GM21515 (cell line): ENCODE results near the gene ADK.

Experiments used
- ATAC-seq: cut with Tn5 transposase; IDR thresholded peaks from one replicate; pipeline ENCODE4 v1.9.1; 2021; ENCODE audit not compliant: unreplicated experiment

The ADK gene

DNA sequence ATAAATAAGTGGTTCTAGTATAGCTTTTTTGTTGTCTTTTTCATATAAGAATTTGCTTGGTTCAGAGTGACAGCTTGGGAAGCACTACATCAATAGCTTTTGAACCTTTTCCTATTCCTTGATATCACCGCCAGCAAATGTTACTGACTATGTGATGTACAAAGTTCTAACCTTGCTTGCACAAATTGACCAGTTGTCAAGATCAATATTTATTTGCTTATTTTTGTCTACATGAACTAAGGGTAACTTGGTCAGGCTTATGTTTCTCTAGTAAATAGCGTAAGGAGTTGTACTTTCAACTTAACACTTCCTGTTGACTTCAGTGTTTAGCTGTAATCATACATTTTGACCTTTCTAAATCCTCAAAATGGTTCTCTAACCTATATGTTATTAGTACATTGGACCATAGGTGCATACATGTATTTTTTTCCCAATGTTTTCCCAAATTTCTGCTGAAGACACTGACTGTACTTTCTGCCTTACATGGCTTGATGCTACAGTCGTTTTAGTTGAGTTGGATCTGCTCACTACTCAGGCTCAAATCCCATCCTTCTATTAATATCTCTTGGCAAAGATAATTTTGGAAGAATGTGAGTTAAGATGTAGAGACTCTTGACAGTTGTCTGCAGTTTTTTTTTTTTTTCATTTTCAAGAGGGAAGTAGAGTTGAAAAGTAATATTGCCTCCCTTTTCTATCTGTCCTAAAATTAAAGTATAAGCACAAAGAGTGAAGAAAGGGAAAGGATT lies 436.3 kb downstream of the ADK start:
- no peak for ATAC-seq

DNA sequence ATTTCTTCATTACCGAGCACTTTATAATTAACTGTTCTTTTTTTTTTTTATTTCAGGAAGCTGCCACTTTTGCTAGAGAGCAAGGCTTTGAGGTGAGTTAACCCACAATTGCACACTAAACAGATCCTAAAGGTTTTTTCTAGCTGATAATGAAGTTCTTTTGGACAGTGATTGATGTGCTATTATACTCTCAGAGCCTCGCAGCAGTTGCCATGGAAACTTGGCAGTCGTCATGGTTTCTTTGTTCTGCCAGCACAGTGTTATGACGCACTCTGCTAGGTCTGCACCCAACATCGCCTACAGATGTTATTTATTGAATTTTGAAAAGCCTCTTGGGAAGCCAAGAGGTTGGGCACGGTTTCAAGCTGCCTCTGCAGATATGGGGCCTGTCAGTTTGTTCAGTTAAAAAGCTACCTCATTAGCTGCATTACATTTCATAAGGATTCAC lies 438.2 kb downstream of the ADK start:
- no peak for ATAC-seq

DNA sequence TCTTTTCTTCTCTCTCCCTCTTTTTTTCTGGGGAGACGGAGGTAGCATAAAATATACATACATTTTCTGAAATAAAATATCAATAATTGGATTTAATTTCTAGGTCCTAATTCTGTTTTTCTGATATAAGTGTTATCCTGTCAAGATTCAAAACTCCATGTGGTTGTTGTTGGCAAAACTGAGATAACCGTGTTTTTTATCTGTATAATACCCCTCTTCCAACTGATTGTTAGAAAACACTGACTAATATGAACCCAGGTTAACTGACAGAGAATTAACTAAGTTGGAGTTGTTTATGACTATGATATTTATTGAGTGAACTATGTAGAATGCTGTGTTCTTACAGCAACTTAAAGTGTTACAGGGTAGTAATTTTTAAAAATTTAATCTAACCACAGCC lies 438.8 kb downstream of the ADK start:
- ATAC-seq = no peak

DNA sequence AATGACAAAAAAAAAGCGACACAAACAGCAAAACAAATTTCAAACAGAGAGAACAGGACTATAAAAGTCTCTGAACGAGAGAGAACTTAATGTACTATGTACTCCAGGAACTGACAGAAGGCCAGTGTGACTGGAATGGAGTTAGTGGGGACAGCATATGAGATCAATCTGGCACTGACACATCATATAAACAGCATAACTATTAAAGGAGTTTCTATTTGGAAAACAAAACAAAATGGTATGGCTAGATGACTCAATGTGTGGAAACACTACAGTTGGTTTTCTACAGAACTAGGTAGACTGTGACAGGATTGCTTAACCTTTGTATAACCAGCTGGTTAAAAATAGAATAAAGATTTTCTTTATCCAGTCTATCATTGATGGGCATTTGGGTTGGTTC lies 442.4 kb downstream of the ADK start:
- ATAC-seq = no peak

DNA sequence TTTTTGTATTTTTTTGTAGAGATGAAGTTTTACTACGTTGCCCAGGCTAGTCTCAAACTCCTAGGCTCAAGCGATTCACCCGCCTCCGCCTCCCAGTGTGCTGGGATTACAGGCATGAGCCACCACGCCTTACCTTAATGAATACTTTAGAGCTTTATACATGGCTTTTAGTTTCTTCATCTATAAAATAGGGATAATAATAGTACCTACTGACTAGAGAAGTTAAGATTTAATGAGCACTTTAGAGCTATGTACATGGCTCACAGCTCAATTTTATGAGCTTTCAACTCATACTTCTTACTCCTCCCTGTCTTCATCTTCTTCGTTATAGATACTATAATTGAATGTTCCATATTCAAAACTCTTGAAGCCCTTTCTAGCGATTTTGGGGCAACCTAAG lies 445.7 kb downstream of the ADK start:
- no peak for ATAC-seq

DNA sequence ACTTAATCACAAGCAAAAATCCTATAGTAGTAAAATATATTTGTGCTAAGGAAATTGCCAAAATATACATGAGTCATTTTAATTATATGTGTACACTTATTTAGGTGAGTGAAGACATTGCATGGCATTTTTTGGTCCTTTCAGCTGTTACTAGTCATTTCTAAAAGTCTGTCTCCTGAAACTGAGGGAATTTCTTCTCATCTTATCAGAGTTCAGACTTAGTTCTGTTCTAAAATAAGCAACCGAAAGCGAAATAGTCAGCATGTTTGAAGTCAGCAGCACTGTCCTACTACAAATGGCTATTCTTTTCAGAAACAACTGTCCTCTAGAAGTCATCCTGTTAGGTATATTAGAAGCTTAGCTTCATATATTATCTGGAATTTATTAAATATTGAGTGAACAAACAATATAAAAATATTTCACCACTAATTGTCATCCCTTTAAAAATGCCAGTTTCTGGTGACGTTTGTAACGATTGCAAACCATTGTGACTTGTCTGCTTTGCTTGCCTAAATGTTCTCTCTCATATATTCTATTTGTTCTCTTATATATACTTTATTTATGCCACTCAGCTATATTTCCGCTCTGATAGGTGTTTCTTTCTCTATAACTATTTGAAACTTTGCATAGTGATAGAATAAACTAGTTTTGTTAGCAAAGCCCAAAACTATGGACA lies 448.0 kb downstream of the ADK start:
- peak; percentile 75 for ATAC-seq

DNA sequence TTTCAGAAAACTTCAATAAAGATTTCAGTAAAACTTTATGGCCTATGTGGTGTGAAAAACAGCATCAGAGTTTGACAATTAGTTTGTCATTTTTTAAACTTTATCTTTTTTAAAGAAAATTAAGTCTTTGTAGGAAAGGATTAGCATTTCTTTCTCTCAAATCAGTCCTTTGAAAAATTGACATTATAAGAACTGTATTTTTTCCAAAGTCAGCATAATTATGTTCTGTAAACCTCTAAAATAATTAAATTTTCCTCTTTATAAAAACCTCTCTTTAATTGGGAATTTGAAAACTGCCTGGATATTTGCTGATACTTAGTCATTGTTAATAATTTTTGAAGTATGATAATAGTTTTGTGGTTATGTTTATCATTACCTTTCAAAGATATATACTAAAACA lies 448.7 kb downstream of the ADK start:
- no peak for ATAC-seq

DNA sequence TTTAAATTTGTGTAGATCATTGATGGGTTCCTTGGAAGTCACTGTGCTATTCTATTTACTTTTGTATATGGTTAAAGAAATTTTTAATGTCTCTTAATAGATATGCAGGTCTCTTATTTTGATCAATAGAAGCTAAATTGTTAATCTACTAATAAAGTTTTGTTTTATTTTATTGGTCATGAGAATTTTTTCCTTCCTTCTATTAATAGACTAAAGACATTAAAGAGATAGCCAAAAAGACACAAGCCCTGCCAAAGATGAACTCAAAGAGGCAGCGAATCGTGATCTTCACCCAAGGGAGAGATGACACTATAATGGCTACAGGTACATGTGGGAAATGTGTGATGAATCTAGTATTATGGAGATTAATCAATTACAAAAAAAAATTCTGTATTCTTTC lies 449.1 kb downstream of the ADK start:
- ATAC-seq = no peak

DNA sequence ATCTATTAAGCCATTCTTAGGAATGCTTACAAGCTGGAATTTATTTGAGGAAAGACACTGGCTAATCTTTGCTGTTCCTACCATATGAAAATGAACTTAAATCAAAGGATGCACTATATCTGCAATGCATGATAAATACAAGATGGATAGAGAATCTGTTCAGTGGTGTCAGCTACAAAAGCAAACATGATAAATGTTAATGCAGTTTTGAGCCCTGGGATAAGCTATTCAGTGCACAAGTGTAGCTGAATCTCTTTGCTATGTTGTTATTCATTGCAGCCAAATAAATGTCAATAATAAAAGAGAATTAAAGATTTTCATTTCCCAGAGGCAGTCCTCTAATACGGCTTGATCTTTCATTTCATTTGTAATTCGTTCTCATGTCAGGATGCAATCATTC lies 451.6 kb downstream of the ADK start:
- ATAC-seq = no peak

DNA sequence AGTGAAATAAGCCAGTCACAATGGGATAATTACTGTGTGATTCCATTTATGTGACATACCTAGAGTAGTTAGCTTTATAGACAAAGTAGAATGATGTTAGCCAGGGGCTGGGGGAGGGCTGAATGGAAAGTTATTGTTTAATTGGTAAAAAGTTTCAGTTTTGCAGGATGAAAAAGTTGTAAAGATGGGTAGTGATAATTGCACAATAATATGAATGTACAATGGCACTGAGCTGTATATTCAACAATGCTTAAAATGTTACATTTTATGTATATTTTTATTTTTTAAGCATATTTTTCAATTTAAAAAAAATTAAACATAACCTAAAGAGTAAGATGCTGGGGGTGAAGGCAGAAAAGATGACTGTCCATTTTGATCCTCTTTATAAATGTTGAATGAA lies 459.3 kb downstream of the ADK start:
- ATAC-seq = no peak

DNA sequence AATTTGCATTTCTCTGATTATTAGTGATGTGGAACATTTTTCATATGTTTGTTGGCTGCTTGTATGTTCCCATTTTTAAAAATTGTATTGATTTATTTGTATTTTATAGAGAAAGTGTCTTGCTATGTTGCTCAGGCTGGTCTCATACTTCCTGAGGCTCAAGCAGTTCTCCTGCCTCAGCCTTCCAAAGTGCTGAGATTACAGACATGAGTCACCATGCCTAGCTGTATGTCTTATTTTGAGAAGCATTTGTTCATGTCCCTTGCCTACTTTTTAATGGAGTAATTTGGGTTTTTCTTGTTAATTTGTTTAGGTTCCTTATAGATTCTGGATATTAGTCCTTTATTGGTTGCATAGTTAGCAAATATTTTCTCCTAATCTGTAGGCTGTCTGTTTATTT lies 461.2 kb downstream of the ADK start:
- ATAC-seq = no peak

DNA sequence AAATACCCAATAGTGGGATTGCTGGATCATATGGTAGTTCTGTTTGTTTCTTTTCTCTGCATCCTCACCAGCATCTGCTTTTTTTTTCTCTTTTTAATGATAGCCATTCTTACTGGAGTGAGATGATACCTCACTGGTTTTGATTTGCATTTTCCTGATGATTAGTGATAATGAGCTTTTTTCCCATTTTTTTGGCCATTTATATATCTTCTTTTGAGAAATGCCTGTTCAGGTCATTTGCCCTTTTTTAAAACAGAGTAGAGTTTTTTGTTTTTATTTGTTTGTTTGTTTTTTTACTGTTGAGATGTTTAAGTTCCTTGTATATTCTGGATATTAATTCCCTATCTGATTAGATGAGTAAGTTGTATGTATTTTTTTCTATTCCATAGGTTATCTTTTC lies 469.6 kb downstream of the ADK start:
- ATAC-seq = no peak

DNA sequence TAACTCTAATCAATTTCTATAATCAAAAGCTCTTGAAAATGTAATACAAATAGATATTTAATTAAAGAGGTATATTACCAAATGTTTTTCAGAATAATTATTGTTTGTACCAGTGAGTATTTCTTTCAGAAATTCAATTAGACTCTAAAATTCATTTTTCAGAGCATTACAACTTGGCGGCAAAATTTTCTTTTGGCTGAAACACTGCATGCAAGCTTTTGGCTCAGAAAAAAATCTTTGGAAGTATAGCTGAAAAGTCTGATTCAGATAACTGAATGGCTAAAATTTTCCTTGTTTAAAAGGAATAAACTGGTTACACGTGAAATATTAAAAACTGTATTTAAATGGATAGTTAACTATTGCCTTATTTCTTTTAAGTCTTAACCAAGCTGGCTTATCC lies 472.8 kb downstream of the ADK start:
- ATAC-seq = no peak

DNA sequence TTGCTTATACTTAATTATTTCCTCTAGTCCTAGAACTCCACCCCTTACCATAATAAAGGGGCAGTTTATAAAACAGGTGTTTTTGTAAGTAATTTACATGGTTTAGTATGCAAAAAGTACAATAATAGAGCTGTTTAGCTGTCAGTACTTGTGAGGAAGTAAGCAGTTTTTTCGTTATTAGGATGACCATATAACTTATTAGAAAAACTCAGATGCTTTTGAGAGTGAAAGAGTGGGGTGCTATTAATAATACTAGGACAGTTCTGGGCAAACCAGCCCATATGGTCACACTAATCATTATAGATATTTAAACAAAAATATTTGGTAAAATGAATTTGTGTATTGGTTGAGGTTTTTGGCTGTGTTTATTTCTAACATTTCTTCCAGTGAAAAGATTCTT lies 473.5 kb downstream of the ADK start:
- no peak for ATAC-seq

DNA sequence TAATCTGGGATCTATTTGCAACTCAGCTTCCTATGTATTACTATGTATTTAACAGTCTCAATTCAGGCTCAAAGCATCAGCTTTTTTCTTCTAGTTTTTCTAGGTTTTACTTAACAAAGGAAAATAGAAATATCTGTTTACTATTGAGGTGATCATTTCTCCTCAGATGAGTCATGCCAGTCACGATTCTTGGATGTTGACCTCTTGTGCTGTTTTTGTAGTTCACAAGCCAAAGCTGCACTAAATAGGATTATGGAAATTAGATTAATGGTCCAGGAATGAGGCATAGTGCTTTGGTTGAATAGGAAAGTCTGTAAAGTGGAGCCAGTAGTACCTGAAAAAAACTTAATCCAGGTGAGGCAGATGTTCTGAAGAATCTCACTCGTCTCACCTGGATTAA lies 477.1 kb downstream of the ADK start:
- ATAC-seq = no peak

DNA sequence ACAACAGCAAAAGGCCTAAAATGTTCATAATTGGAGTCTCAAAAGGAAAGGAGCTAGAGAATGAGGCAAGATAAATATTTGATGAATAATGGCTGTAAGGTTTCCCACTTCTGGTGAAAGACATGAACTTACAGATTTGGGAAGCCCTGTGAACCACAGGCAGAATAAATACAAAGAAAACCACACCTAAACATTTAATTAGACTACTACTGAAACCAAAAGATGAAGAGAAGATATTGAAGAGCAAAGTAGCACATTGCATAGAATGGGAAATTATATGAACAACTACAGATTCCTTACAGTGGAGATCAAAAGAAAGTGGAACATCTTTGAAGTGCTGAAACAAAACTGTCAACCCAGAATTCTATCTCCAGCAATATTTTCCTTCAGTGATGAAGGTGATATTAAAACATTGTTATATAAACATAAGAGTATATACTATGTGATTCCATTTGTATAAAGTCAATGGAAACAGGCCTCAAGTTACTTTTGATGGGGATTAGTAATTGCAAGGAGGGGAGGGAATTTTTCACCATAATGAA lies 484.0 kb downstream of the ADK start:
- no peak for ATAC-seq

DNA sequence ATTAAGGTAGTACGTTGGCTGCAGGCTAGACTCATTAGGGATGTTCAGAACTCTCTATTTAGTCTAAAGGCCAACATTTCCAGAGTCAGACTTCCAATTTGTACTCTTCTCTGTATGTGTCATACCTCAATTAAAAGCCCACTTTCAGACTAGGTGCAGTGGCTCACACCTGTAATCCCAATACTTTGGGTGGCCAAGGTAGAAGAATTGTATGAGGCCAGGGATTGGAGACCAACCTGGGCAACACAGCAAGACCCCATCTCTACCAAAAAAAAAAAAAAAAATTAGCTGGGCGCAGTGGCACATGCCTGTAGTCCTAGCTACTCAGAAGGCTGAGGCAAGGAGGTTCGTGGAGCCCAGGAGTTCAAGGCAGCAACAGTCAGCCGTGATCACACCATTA lies 484.6 kb downstream of the ADK start:
- ATAC-seq = no peak

DNA sequence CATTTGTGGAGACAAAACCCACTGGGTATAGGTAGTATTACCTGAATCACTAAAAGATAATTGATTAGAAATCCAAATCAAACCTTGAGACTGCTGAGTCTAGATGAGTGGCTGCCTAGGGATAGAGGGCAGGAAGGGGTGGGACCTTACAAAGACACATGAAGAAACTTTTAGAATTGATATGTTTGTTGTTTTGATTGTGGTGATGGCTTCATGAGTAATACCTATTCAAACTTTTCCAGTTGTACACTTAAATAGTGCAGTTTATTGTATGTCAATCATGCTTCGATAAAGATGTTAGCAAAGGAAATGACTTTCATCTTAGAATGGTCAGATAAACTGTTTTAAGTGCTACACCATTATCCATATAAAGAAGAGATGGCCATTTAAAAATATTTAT lies 486.7 kb downstream of the ADK start:
- ATAC-seq = no peak

DNA sequence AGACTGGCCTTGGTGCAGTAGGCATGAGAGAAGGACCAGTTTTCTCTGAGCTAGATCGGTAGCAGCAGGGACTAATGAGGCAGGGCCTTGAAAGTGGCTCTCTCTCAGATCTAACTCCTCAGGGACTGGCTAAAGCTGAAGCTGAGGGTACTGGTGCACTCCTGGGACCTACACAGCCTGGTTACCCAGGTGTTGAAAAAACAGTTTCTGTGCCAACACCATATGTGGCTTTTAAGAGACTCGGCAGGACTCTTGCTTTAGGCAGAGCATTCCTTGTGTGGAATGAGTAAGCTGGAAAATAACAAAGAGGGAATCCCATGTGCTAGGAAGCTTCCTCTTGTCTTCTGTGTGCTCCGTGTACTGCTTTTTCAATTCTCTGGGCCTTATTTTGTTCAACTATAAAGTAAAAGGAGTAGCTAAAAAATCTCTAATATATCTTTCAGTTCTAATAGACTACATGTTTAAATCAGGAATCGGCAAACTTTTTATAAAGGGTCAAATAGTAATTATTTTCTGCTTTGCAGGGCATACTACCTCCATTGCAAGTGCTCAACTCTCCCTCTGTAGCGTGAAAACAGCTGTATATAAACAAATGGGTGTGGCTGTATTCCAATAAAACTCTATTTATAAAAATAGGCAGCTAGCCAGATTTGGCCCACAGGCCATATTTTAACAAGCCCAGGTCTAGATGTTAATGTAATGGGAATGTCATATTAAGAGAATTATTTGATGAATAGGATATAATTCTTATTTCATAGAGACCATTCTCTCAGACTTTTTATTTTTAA lies 489.3 kb downstream of the ADK start:
- ATAC-seq = no peak

DNA sequence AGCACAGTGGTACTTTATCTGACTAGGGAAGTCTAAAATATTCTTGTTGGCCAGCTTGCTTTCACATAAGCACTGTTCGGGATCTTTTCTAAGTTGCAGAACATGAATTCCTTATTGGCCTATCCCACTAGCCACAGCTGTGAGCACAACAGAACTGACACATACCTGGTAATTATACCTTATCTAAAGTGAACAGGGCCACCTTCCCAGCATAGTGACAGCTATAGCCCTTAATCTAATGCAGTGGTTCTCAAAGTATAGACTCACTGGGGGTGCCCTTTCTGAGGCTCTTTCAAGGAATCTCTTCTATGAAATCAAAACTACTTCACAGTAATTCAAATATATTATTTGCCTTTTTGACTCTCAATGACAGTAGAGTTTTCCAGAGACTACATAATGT lies 490.6 kb downstream of the ADK start:
- ATAC-seq = no peak

DNA sequence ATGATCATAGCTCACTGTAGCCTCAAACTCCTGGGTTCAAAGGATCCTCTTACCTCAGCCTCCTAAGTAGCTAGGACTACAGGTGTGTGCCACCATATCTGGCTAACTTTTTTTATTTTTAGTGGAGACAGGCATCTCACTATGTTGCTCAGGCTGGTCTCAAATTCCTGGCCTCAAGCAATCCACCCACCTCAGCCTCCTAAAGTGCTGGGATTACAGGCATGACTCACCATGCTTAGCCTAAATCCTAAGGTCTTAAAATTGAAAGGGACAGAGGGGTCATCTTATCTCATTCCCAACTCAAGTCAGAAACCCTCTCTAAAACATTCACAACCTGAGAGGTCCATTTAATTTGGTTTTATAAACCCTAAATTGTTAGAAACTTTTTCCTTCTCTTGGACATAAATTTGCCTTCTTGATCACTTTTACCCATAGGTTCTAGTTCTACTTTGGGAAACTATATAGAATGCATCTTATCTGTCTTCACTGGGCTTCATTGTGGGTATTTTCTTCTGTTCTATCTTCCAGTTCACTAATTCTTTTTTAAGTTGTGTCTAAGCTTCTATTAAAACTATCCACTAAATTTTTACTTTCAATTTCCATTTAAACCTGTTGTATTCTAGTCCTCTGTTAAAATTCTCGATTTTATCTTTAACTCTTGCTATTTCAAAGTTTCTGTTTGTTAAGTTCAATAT lies 492.0 kb downstream of the ADK start:
- no peak for ATAC-seq
